K562 (cell line): ENCODE measurements around the gene UCP3. TPM values are rescaled to one million over a fixed set of nuclear protein-coding genes. Genes with fewer than 3 reads are reported as not detected.

Source experiments
- ARID4B ChIP-seq: sonication (generic); formaldehyde crosslinking; IDR thresholded peaks from 2 replicates; pipeline ENCODE4 v1.8.0; 2022; ENCODE audit warnings: mild to moderate bottlenecking, missing genetic modification reagents
- CCNT2 ChIP-seq: IDR thresholded peaks from 2 replicates; pipeline ENCODE4 v1.6.1; 2011; ENCODE audit warnings: borderline replicate concordance, low read depth, mild to moderate bottlenecking, moderate library complexity, mixed read lengths, low read length; ENCODE audit not compliant: insufficient read length; ENCODE audit errors: extremely low read depth
- CREB5 ChIP-seq: fragments of 250-450 bp; sonication (Bioruptor Pico); IDR thresholded peaks from 2 replicates; pipeline ENCODE4 v1.5.0; 2020; ENCODE audit warnings: mild to moderate bottlenecking
- ETV5 ChIP-seq: sonication (generic); formaldehyde crosslinking; IDR thresholded peaks from 2 replicates; pipeline ENCODE4 v1.4.0; 2020; ENCODE audit warnings: low read depth, mild to moderate bottlenecking, missing genetic modification reagents
- GABPA ChIP-seq: fragments of 200-800 bp; sonication (Bioruptor generic); conservative IDR thresholded peaks from 2 replicates; pipeline ENCODE4 v1.6.1; 2016; ENCODE audit warnings: low read depth, missing genetic modification characterization, missing compliant biosample characterization
- HLTF ChIP-seq: fragments of 450-650 bp; IDR thresholded peaks from 2 replicates; pipeline ENCODE4 v1.6.1; 2016
- HMGN3 ChIP-seq: IDR thresholded peaks from 2 replicates; pipeline ENCODE4 v1.6.1; 2011; ENCODE audit warnings: borderline replicate concordance, low read depth, mild to moderate bottlenecking, mixed read lengths, low read length; ENCODE audit not compliant: insufficient read length; ENCODE audit errors: extremely low read depth
- KLF13 ChIP-seq: fragments of 450-650 bp; IDR thresholded peaks from 2 replicates; pipeline ENCODE4 v1.6.1; 2016; ENCODE audit warnings: missing genetic modification characterization, low read depth, mild to moderate bottlenecking, missing compliant biosample characterization, moderate library complexity, borderline replicate concordance
- MEIS2 ChIP-seq: fragments of 450-650 bp; IDR thresholded peaks from 2 replicates; pipeline ENCODE4 v1.6.1; 2014; ENCODE audit warnings: mild to moderate bottlenecking; ENCODE audit not compliant: partially characterized antibody
- PATZ1 ChIP-seq: fragments of 250-450 bp; sonication (Bioruptor Pico); IDR thresholded peaks from 2 replicates; pipeline ENCODE4 v1.5.0; 2020; ENCODE audit warnings: mild to moderate bottlenecking, borderline replicate concordance
- PML ChIP-seq: IDR thresholded peaks from 2 replicates; pipeline ENCODE4 v1.6.1; 2012; ENCODE audit warnings: low read length, inconsistent platforms
- PTRF ChIP-seq: fragments of 450-650 bp; IDR thresholded peaks from 2 replicates; pipeline ENCODE4 v1.6.1; 2016; ENCODE audit warnings: mild to moderate bottlenecking, missing genetic modification characterization, missing compliant biosample characterization
- RBM15 ChIP-seq: fragments of 200-400 bp; formaldehyde crosslinking; IDR thresholded peaks from 2 replicates; pipeline ENCODE4 v1.6.1; 2018; ENCODE audit warnings: mild to moderate bottlenecking, low read length, moderate library complexity; ENCODE audit not compliant: insufficient read depth
- SNIP1 ChIP-seq: fragments of 450-650 bp; IDR thresholded peaks from 2 replicates; pipeline ENCODE4 v1.7.1; 2017; ENCODE audit warnings: low read depth, mild to moderate bottlenecking
- XRCC5 ChIP-seq: fragments of 200-400 bp; formaldehyde crosslinking; IDR thresholded peaks from 2 replicates; pipeline ENCODE4 v1.6.1; 2017; ENCODE audit warnings: low read depth, mild to moderate bottlenecking, low read length
- ZNF551 ChIP-seq: fragments of 250-450 bp; sonication (Bioruptor Pico); IDR thresholded peaks from 2 replicates; pipeline ENCODE4 v1.5.0; 2021; ENCODE audit warnings: mild to moderate bottlenecking, moderate library complexity
- ZNF583 ChIP-seq: fragments of 250-450 bp; sonication (Bioruptor Pico); IDR thresholded peaks from 2 replicates; pipeline ENCODE4 v1.4.0; 2020
- polyA plus RNA-seq, 8 experiments: library from polyadenylated mRNA; depleted of rRNA in 4 of 8; stranded (reverse) in 5 of 8; unstranded in 3 of 8; fragments of >200 nt; fragmentation: Nextera tagmentation in 2 of 8; fragmentation: Illumina TruSeq in 1 of 8; extraction: Ambion mirVana in 2 of 8; extraction: Trizol in 1 of 8; gene quantifications; 2 replicates each; pipeline versions ENCODE4 v1.2.1 to v1.2.3, GENCODE V29; 2011 to 2014; ENCODE audit warnings: inconsistent platforms in 1 of 8, missing spikeins in 1 of 8
- total RNA-seq, 7 experiments: library from RNA; depleted of rRNA in 6 of 7; stranded (reverse); fragments of >200 nt in 6 of 7; fragmentation: Illumina TruSeq in 2 of 7; extraction: Trizol in 2 of 7; gene quantifications; 2 replicates each; pipeline versions ENCODE4 v1.2.1 to v1.2.3, GENCODE V29; 2011 to 2021; ENCODE audit warnings: low replicate concordance in 1 of 7

Gene UCP3
- total and polyA plus RNA-seq, 9 of the 15 experiments (the other 6 are each of a cell fraction or from before 2014, with no cell fraction given) = 0.05 to 0.65 (median 0.25) TPM; not detected in 2

- no peak for TF ChIP-seq RBM15
- peak; percentile 65; the same call in 1 of the 2 replicates for TF ChIP-seq KLF13
- TF ChIP-seq PTRF (tag) = no peak
- peak; percentile 53 for TF ChIP-seq ARID4B (CRISPR knock-in tag)
- peak; percentile 88 for TF ChIP-seq CCNT2
- TF ChIP-seq SNIP1 = 0 out of 2 replicates have a peak, but pooled peaks have one; percentile 20
- TF ChIP-seq XRCC5 = 0 out of 2 replicates have a peak, but pooled peaks have one; percentile 64
- TF ChIP-seq CREB5 (CRISPR knock-in tag) = no peak
- TF ChIP-seq ZNF551 (CRISPR knock-in tag) = no peak
- TF ChIP-seq ETV5 = peak; percentile 69
- TF ChIP-seq GABPA = peak; percentile 60
- TF ChIP-seq HLTF = peak; percentile 88
- no peak for TF ChIP-seq MEIS2
- peak; percentile 90 for TF ChIP-seq HMGN3
- no peak for TF ChIP-seq PATZ1
- peak; percentile 62; the same call in 1 of the 2 replicates for TF ChIP-seq PML
- TF ChIP-seq ZNF583 (CRISPR knock-in tag) = peak; percentile 92
These were observed 25.7 kb downstream of the UCP3 start (continued) for GRCh38 chr11:73982990-73983740.
